Kidney (tissue), 14 donors: Measurements from ENCODE around the gene MSI1. TPM values are rescaled to one million over a fixed set of nuclear protein-coding genes. Genes with fewer than 3 reads are reported as not detected.

Experiments used
- DNase-seq, 5 donors: peaks; one replicate each; pipeline ENCODE4 v3.0.0-alpha.2; 2013 to 2020
- FAIRE-seq: peaks from 2 replicates; lab custom pipeline; 2012; peaks lifted over from hg19 to GRCh38; lab: Jason Lieb, UNC
- H3K27ac ChIP-seq, 2 donors: one replicate each; pipeline ENCODE4 v1.7.0; 2013; ENCODE audit warnings: low read depth in 2 of 2, low read length in 2 of 2, inconsistent platforms in 1 of 2
- H3K27me3 ChIP-seq: one replicate; pipeline ENCODE4 v1.7.1; 2013; ENCODE audit warnings: low read length, inconsistent platforms; ENCODE audit not compliant: control insufficient read depth, insufficient read depth
- H3K36me3 ChIP-seq, 3 donors: one replicate each; pipeline versions ENCODE4 v1.7.0 to v1.7.1; 2013; ENCODE audit warnings: low read length in 3 of 3, control low read depth in 1 of 3, inconsistent platforms in 1 of 3; ENCODE audit not compliant: insufficient read depth in 3 of 3, control insufficient read depth in 2 of 3
- H3K4me1 ChIP-seq, 3 donors: one replicate each; pipeline versions ENCODE4 v1.7.0 to v1.7.1; 2013; ENCODE audit warnings: low read length in 3 of 3, inconsistent platforms in 1 of 3, low read depth in 1 of 3; ENCODE audit not compliant: control insufficient read depth in 2 of 3, insufficient read depth in 2 of 3
- H3K4me3 ChIP-seq, 3 donors: one replicate each; pipeline versions ENCODE4 v1.7.0 to v1.8.1; 2013; ENCODE audit warnings: low read length in 3 of 3, control low read depth in 1 of 3, inconsistent platforms in 1 of 3
- H3K9ac ChIP-seq, 3 donors: one replicate each; pipeline versions ENCODE4 v1.7.0 to v1.7.1; 2013; ENCODE audit warnings: low read length in 3 of 3, control low read depth in 1 of 3, inconsistent platforms in 1 of 3
- H3K9me3 ChIP-seq, 3 donors: one replicate each; pipeline versions ENCODE4 v1.7.0 to v1.7.1; 2013; ENCODE audit warnings: low read length in 3 of 3, control low read depth in 1 of 3, inconsistent platforms in 1 of 3; ENCODE audit not compliant: control insufficient read depth in 2 of 3, insufficient read depth in 1 of 3
- CTCF ChIP-seq: IDR thresholded peaks from 3 replicates; pipeline ENCODE4 v1.5.1; 2012; ENCODE audit warnings: mild to moderate bottlenecking, moderate library complexity, borderline replicate concordance; ENCODE audit not compliant: insufficient read depth; ENCODE audit errors: extremely low read depth
- intact Hi-C: fragments of 100-400 bp; cut with DNase I; formaldehyde crosslinking; loops from one replicate; pipeline ENCODE4 v1.11.1; 2022
- polyA plus RNA-seq: library from polyadenylated mRNA; stranded (reverse); fragments of 350-450 nt; fragmentation: Illumina TruSeq; extraction: RNeasy Lipid Tissue Mini Kit (QIAGEN cat#74804); gene quantifications from one replicate; pipeline ENCODE4 v1.2.3, GENCODE V29; 2014; ENCODE audit warnings: low read depth, low replicate concordance; ENCODE audit not compliant: insufficient read depth
- total RNA-seq: library from RNA; stranded (reverse); fragmentation: NEBNext Ultra II Directional; extraction: Animal tissue kit (Norgen Biotek cat#: 25700); gene quantifications from one replicate; pipeline ENCODE4 v1.2.1, GENCODE V29; 2021
- donor health status: control.
- donor health status: control.
- donor health status: control.
- donor health status: control.
- donor health status: control.
- donor health status: DM: yes; HTN: yes; CAD: no.
- donor health status: Normal renal cell carcinoma (clear cell type).

MSI1 gene
- total and polyA plus RNA-seq, 2 donors from 2014 or later = 0.80 to 1.3 TPM

- no peak for FAIRE-seq
- Histone ChIP-seq H3K36me3 (no peaks in the 10 kb centered on the region), H3K9ac (no peak overlapping the region), H3K27me3 (no peaks in the 10 kb centered on the region), H3K9me3 (no peaks in the 10 kb centered on the region), H3K4me3 (no peak overlapping the region), H3K27ac (no peak overlapping the region), H3K4me1 (peaks cover 3% of the 10 kb centered on the region in 3 donors)
- intact Hi-C loops = no loop called here
- no peak for TF ChIP-seq CTCF
- DNase-seq = peak in 1 of 5 donors; percentile 0
Observed at GRCh38 chr12:120314220-120314619, 54.7 kb downstream of the MSI1 start.

- intact Hi-C loops = no loop called here
- no peaks in the 10 kb centered on the region for H3K4me1 ChIP-seq
- peak within 1 kb of the TSS; percentile 53 to 85 for H3K27ac ChIP-seq
- no peaks in the 10 kb centered on the region for H3K9me3 ChIP-seq
- peak within 1 kb of the TSS; percentile 84 to 100 (median 89) for H3K4me3 ChIP-seq
- peak; percentile 91 to 99 (median 93) for DNase-seq
- H3K36me3 ChIP-seq = no peaks in the 10 kb centered on the region
- H3K27me3 ChIP-seq = no peaks in the 10 kb centered on the region
- peak within 1 kb of the TSS; percentile 65 to 82 (median 69) for H3K9ac ChIP-seq
- FAIRE-seq = peak; percentile 88
- TF ChIP-seq CTCF = peak; percentile 63
Observed at GRCh38 chr12:120301962-120302815, 66.8 kb downstream of the MSI1 start, which contains the start of gene SIRT4. Gene SIRT4 (plus strand): TSS chr12:120302321. CDS start chr12:120303562, 1,241 bp downstream.

- H3K27me3 ChIP-seq = no peaks in the 10 kb centered on the region
- H3K4me1 ChIP-seq = peaks cover 0 to 7% (median 2%) of the 10 kb centered on the region in 3 donors
- no peaks in the 10 kb centered on the region for H3K36me3 ChIP-seq
- H3K27ac ChIP-seq = peak within 1 kb of the TSS; percentile 100
- H3K9ac ChIP-seq = peak within 1 kb of the TSS; percentile 76 to 98 (median 96)
- FAIRE-seq = peak; percentile 80
- peak in 4 of 5 donors; percentile 85 to 96 (median 92) for DNase-seq
- H3K9me3 ChIP-seq = no peaks in the 10 kb centered on the region
- no peak for TF ChIP-seq CTCF
- intact Hi-C loops = no loop called here
- H3K4me3 ChIP-seq = peak within 1 kb of the TSS; percentile 77 to 86 (median 82)
Observed at GRCh38 chr12:120292661-120293531, 76.1 kb downstream of the MSI1 start, which contains the start of gene RNU4-1. Gene RNU4-1 (minus strand): TSS chr12:120293237.
